Fibroblast of skin of back (primary cell): Measurements from ENCODE around the gene KDM8. TPM values are rescaled to one million over a fixed set of nuclear protein-coding genes. Genes with fewer than 3 reads are reported as not detected.

Experiments
- DNase-seq: peaks from one replicate; pipeline ENCODE4 v3.0.0-alpha.2; 2013
- polyA plus RNA-seq, 2 experiments: library from polyadenylated mRNA; unstranded; fragments of 120-200 nt; gene quantifications; one replicate each; pipeline ENCODE4 v1.2.1, GENCODE V29; 2013; ENCODE audit not compliant: insufficient read length in 2 of 2

The KDM8 gene
- polyA plus RNA-seq (2013, experiment 1 of 2; ENCODE audit: insufficient read length): 4.2 TPM
- polyA plus RNA-seq (2013, experiment 2 of 2; ENCODE audit: insufficient read length): 2.2 TPM

DNA sequence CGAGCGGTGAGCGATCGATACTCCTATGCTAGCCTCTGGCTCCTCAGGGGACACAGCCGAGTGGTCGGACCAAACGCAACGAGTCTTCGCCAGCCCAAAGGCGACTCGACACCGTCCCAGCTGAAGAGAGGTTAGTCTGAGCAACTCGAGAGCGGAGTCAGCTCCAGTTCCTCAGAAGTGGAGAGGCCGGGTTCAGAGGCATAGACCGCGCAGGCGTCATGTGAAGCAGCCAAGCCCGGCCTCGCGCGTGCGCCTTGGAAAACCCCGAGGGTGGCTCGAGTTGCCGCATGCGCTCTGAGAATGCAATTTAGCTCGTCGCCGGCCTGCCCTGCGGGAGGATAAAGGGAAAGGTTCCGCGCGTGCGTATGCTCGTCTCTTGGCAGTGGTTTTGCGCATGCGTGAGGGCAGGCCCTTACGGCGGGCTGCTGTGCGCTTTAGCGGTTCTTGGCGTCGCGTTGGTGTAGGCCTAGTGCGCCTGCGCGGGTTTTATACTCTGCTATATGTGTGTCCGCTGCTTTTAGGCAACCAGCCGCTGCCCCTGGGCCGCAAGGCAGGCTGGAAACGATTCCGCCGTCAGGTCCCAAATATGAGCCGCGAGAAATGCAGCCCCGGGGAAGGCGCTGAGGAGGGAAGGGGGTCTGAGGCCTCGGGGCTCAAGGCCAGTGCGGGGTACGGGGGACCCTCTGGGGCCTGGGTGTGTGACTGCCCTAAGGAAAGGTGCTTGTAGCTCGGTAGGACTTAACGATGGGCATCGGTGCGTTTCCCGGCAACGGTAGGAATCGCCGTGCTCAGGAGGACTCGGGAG, at the start of gene KDM8:
TSS of gene KDM8 (plus strand) at position 20 of the 805 bp plus-strand sequence. CDS start 6,598 bp downstream, outside the sequence.
- peak; percentile 99 for DNase-seq

DNA sequence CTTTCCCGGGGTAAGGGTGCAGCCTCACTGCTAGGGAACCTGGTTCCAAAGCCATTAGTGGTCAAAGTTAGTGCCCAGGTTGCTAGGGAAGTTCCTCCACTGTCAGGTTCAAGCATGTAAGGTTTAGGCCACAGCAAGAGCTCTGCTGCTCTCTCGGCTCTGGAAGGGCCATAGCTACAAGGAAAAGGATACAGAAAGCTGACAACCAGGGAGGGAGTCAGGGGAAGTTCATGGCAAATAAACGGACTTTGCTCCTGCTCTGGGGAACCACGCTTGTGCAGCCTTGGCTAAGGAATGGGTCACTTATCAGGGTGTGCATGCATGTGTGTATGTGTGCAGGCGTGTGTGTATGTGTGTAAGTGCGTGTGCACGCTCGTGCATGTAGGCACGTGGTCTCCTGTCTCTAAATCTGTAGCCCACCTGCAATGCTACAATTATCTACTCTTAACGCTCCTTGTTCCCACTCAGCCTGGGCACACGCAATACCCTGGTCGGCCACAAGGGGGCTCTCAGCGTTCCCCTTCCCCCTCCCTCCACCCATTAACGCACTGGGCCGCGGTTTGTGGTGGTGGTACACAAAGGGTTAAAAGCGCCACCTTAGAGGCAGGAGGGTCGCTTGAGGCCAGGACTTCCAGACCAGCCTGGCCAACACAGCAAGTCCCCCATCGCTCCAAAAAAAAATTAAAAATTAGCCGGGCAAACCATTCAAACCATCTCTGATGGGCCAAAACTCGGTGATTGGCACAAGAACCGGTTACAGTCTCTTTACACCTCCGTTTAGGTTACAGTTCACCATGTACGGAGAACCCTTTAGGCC, 48.4 kb upstream of the KDM8 start:
- peak; percentile 36 for DNase-seq

- no peak for DNase-seq
Measured at GRCh38 chr16:27156579-27156978, 46.7 kb upstream of the KDM8 start.

GRCh38 chr16:27161398-27161797, 41.9 kb upstream of the KDM8 start:
- no peak for DNase-seq

DNA sequence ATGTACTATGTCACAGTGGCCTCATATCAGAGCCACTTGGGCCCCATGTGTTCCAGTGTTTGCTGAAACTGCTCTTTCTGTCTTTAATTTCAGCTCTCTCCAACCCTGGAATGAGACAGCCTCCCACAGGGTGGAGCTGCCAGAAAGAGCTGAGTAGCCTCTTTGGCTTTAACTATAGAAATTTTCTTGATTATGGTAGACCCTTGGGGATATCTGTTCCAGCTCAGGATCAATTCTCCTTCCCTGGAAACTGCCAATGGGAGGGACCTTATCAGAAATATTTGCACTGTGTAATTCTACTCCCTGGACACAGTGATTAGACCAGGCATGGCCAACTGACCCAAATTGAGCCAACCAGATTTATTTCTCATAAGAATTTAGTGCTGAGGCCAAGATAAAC, 39.0 kb upstream of the KDM8 start:
- no peak for DNase-seq

- no peak for DNase-seq
Measured at GRCh38 chr16:27165576-27165975, 37.8 kb upstream of the KDM8 start.

DNA sequence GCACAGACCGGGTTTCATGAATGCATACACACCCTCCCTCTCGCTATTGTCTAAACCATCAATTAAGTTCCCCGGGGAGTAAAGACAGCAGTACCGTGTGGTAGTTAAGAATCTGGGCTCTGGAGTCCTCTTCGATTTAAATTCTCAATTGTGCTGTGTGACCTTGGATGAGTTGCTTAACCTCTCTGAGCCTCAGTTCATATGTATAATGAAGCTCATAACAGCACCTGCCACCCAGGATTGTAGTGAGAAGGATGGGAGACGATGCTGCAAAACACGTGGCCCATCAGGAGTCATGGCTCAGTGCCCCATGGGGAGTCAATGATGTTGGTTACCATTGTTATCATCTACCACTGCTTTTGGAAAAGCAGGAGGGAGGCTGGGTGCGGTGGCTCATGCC, 34.5 kb upstream of the KDM8 start:
- DNase-seq: no peak

- DNase-seq: peak; percentile 75
Measured at GRCh38 chr16:27169511-27170071, 33.7 kb upstream of the KDM8 start.

GRCh38 chr16:27171584-27171983, 31.7 kb upstream of the KDM8 start:
- DNase-seq: no peak

DNA sequence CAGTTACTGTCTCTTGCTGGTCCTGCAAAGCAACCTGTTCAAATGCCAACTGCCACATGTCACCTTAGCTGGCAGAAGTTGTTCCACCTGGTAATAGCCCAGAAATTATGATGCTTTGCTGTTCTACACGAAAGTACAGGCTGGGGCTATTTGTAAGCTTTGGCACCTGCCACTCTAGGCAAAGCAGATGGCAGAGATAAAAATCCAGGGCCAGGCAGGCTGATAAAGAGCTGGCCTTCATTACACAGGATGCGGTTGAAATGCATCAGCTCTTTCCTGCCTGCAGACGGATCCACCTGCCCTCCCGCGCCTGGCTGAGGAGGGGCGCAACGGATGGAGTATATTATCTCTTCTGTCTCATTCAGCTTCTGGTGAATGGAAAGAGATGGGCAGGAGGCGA, 29.3 kb upstream of the KDM8 start:
- DNase-seq: no peak

GRCh38 chr16:27174798-27175197, 28.5 kb upstream of the KDM8 start:
- DNase-seq: peak; percentile 58

GRCh38 chr16:27175888-27176287, 27.4 kb upstream of the KDM8 start:
- no peak for DNase-seq

DNA sequence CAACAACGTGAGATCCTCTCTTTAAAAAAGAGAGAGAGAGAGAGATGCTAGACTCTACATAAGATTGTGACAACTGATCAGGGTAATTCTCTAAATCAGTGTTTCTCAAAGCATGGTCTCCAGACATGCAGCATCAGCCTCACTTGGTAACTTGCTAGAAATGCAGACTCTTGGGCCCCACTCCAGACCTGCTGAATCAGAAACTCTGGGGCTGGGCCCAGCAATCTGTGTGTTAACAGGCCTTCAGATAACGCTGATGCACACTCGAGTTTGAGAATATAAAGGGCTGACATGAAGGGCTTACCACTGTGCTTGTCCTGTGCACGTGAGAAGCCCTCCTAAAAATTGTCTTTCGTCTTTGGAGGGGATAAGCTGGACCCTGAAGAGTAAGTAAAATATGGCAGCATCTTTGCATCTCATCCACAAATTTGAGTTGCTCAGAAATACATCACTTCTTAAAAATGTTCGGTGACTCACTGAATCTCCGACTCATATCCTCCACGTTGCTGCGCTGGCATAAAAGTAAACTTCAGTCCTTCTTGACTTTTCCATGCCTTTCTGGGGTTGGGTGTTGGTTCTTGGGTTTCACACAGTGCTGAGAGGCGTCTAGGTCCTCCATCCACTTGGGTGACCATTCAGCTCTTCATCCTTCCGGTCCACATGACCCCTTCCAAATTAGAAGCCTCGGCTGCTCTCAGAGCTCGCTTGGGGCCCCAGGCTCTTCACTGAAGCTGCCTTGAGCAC, 26.1 kb upstream of the KDM8 start:
- peak; percentile 87 for DNase-seq

DNA sequence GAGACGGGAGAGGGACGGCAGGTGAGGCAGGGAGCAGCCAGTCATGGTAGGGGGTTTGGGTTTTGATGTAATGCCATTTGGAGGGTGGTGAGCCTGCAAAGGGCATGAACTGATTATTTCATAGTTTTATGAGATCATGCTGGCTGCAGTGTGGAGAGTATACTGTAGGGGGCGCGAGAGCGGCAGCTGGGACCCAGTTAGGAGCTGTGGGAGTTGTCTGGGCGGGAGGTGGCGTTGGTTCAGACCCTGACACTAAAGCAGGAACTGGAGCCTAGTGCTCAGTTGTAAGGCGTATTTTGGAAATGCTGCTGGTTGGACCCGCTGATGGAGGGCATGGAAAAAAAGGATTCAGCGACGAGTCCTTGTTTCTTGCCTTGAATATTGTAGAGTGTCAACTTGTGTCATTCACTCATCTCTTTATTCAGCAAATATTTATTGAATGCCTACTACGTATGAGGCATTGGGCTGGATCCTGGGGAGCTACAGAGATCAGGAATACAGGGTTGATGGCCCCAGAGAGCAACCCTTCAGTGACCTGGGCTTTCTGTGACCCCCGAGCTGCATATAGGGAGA, 23.7 kb upstream of the KDM8 start:
- DNase-seq: peak; percentile 61

DNA sequence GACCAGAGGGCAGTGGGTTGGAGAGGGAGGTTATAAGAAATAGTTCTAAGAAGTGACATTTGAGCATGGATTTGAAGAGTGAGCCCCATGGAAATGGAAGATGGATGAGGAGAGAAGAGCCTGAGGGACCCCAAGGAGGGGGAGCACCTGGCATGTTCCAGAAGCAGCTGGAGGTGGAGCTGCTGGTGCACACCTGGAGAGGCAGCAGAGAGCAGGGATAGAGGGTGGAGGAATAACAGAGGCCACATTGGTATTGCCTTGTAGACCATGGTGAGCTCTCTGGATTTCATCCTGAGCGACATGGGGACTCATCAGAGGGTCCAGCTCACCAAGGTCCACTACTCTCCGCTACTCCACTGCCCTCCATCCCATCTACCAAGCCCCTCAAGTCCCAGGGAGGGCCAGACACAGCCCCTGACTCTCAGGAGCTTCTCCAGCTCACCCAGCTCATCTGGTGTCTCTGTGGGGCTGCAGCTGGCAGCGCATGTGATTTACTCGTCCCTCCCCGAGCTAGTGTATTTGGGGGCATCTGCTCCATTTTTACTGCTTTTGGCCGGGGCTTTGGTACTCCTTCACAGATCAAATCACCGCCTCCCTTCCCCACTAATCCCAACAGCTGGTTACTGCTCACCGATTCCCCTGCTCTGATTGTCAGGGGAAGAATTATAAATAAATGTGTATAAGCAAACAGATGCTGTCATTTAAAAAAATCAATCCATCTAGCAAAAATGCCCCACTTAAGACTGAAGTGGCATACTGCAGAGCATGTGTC, 22.1 kb upstream of the KDM8 start:
- no peak for DNase-seq

DNA sequence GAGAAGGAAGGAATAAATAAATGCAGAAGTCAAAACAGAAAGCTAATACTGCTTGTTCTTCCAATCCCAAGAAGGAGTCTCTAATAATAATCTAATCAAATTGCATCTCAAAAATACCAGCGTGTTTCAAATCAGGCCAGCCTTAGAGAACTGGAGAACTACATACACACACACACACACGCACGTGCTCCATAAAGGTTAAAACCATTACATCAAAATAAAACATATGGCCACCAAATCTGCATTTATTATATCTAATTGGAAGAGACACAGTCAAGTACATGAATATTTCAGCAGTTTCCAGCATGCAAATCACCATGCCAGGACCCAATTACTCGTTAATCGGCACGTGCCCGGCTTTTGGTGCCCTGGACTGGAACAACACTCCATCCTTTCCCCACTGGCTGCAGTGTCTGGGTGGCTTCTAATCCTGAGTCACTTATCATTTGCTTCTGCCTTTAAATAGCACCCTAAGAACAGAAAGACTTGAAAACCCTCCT, 20.4 kb upstream of the KDM8 start:
- DNase-seq: no peak

DNA sequence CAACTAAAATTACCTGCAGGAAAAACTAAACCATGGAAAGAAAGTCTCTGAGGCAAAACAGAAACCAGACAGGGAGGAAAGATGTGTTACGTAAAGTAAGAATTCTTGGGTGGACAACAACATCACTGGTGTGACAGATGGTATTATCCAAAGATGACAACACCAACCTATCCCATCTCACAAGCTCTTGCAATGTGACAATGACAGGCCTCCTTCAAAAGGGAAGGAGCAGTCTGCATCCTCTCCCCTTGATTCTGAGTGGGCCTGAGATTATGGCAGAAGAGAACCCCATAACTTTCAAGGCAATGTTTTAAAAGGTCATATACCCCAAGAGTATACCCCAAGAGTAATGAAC, 17.6 kb upstream of the KDM8 start:
- no peak for DNase-seq

DNA sequence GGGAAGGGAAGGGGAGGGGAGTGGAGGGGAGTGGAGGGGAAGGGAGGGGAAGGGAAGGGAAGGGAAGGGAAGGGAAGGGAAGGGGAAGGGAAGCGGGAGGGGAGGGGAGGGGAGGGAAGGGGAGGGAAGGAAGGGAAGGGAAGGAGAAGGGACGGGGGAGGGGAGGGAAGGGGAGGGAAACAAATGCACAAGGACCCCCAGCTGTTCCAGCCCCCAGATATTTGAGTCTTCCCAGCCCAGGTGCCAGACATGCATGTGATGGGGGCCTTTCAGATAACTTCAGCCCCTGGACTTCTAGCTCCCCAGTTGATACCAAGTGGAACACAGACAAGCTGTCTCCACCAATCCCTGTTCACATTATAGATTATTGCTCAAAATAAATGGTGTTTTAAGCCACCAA, 14.7 kb upstream of the KDM8 start:
- no peak for DNase-seq

DNA sequence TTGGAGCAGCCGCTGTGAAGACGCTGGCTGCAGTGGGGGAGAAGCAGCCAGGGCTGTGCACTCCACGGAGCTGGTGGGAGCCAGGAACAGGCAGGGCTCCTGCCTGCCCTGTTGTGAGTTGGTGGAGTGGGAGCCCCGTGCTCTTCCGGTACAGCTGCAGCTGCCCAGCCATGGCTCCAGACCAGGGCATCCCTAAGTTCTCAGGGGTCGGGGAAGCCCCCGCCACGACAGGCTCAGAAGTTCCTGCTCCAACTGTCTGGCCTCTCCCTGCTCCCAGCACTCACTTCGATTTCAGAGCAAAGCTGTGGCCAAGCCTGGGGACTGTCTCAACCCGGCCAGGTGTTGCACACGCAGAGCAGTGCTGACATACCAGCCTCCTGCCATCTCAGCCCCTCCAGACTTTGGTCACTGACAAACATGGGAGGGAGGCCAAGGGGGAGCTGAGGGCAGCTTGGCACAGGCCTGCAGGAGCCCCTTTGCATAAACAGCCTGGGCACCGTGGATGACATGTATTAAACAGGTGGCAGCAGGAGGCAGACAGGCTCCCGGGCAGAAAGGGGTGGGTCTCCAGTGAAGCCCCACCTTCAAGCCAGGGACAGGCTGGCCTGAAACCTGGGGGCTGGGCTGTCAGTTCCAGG, 13.9 kb upstream of the KDM8 start:
- DNase-seq: no peak

DNA sequence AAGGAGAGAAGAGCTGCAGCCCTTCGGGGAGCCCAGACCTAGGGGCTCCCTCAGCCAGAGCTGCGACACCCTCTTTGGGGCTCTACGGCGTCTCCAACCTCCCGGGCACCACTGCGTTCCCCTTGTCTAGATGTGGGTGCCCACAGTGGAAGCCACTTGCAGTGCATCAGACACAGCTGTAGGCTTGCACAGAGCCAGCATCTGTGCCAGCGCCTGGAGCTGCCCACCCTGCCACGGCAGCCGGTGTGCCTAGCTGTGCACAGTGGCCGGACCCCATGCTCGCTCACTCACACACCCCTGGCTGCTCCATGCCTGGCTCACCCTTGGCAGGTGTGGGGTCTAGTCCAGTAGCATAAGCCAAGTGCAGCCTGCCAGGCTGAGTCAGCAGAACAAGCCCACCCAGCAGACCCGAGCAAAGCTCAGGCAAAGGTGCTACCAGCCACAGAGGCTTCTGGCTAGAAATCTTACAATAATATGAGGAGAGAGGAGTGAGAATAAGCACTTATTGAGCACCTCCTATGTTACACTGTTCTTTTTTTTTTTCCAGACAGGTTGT, 12.9 kb upstream of the KDM8 start:
- no peak for DNase-seq
